ENCODE results near the gene CORO6. TPM values are rescaled to one million over a fixed set of nuclear protein-coding genes. Genes with fewer than 3 reads are reported as not detected.

CORO6 gene
- total and polyA plus RNA-seq, 2 of the 13 experiments (the other 11 are each of a cell fraction or from before 2014, with no cell fraction given) = 0.42 to 0.82 TPM

GRCh38 chr17:29579866-29580771 lies 42.6 kb downstream of the CORO6 start (continued):
- TF ChIP-seq TBP (CRISPR knock-in tag; IDR thresholded peaks at IDR 0.05) (no peak), ZNF691 (CRISPR knock-in tag; IDR thresholded peaks at IDR 0.05; ENCODE audit: borderline replicate concordance, low read depth) (0 out of 2 replicates have a peak, but pooled peaks have one; percentile 50), HDAC1 (CRISPR knock-in tag; IDR thresholded peaks at IDR 0.05) (no peak), CREBL2 (CRISPR knock-in tag; IDR thresholded peaks at IDR 0.05; ENCODE audit: borderline replicate concordance) (no peak), TFDP1 (CRISPR knock-in tag; IDR thresholded peaks at IDR 0.05; ENCODE audit: borderline replicate concordance) (peak; percentile 49; the same call in 1 of the 2 replicates), HNF1A (IDR thresholded peaks at IDR 0.05; ENCODE audit: low read depth) (no peak), HNF1A (CRISPR knock-in tag; IDR thresholded peaks at IDR 0.05; ENCODE audit: borderline replicate concordance) (no peak; the same call in 1 of the 2 replicates), ZBTB7B (CRISPR knock-in tag; IDR thresholded peaks at IDR 0.05) (peak; percentile 31; the same call in 1 of the 2 replicates), ZSCAN20 (CRISPR knock-in tag; IDR thresholded peaks at IDR 0.05; ENCODE audit: borderline replicate concordance) (no peak), ZBTB37 (CRISPR knock-in tag; IDR thresholded peaks at IDR 0.05) (no peak), ZNF616 (CRISPR knock-in tag; IDR thresholded peaks at IDR 0.05; ENCODE audit: low read depth) (no peak), KDM4B (CRISPR knock-in tag; IDR thresholded peaks at IDR 0.05) (peak; percentile 60; the same call in 1 of the 2 replicates), ATF7-NPFF (CRISPR knock-in tag; IDR thresholded peaks at IDR 0.05; ENCODE audit: low read depth) (peak; percentile 30; the same call in 1 of the 2 replicates), FOXA3 (CRISPR knock-in tag; IDR thresholded peaks at IDR 0.05) (peak; percentile 15; the same call in 1 of the 2 replicates), ZNF772 (CRISPR knock-in tag; IDR thresholded peaks at IDR 0.05) (no peak), DMTF1 (CRISPR knock-in tag; IDR thresholded peaks at IDR 0.05) (no peak), SMC3 (IDR thresholded peaks at IDR 0.05; ENCODE audit: low read length) (peak; percentile 75)
